Thyroid gland (tissue), 4 donors: Measurements from ENCODE around the gene POTEE.
"Not testable (repeated sequence)": the region's sequence is repeated elsewhere in the genome, so short reads cannot be mapped to it uniquely, and the experiment has no call there.

ENCODE experiments used
- CTCF ChIP-seq, 6 experiments: fragments of 200-600 bp in 3 of 6; fragments of 450-650 bp in 3 of 6; sonication (generic) in 3 of 6; IDR thresholded peaks; one replicate each; pipeline ENCODE4 v1.5.1; 2016 to 2019; ENCODE audit warnings: antibody characterized with exemption in 6 of 6, mild to moderate bottlenecking in 2 of 6, inconsistent platforms in 1 of 6, moderate library complexity in 1 of 6
- POLR2A ChIP-seq, 2 donors: fragments of 450-650 bp; IDR thresholded peaks; one replicate each; pipeline ENCODE4 v1.6.1; 2017; ENCODE audit warnings: antibody characterized with exemption in 2 of 2, mild to moderate bottlenecking in 2 of 2, moderate library complexity in 1 of 2

GRCh38 chr2:131181451-131181850 is 27.9 kb upstream of the POTEE start:
- TF ChIP-seq CTCF, POLR2A (IDR thresholded peaks at IDR 0.05): not testable (repeated sequence)
